HEK293 (cell line): Measurements from ENCODE around the gene TNNI3K.

Experiments used
- CTCF ChIA-PET: fragments of 350-600 bp; formaldehyde crosslinking; extraction: SDS; loops from one replicate; lab custom pipeline; 2021; ENCODE audit warnings: antibody characterized with exemption; lab: Yijun Ruan, JAX
- POLR2A ChIA-PET: fragments of 300-600 bp; formaldehyde crosslinking; extraction: SDS; loops from one replicate; lab custom pipeline; 2020; ENCODE audit warnings: antibody characterized with exemption, inconsistent platforms; lab: Yijun Ruan, JAX
- H3K27ac ChIP-seq: fragments of 200-500 bp; sonication (Bioruptor generic); 2 replicates; pipeline ENCODE4 v1.5.1; 2014; ENCODE audit warnings: low read depth, low read length, control low read depth, inconsistent platforms; ENCODE audit errors: extremely low read depth
- H3K36me3 ChIP-seq, 2 experiments: fragments of 200-500 bp in 1 of 2; sonication (Bioruptor generic) in 1 of 2; 1 replicate in 1 of 2; 2 replicates in 1 of 2; pipeline ENCODE4 v1.5.1; 2014 to 2017; ENCODE audit warnings: inconsistent platforms in 2 of 2, low read length in 2 of 2; ENCODE audit not compliant: control insufficient read depth in 2 of 2, insufficient read depth in 1 of 2
- H3K4me1 ChIP-seq: fragments of 200-500 bp; sonication (Bioruptor generic); 2 replicates; pipeline ENCODE4 v1.5.1; 2014; ENCODE audit warnings: mild to moderate bottlenecking, low read length, inconsistent platforms; ENCODE audit not compliant: control insufficient read depth, insufficient read depth
- H3K4me3 ChIP-seq: 2 replicates; pipeline ENCODE4 v1.5.1; 2011; ENCODE audit warnings: low read depth, mild to moderate bottlenecking, control low read depth, low read length, moderate library complexity
- H3K9me3 ChIP-seq: fragments of 200-500 bp; sonication (Bioruptor generic); 2 replicates; pipeline ENCODE4 v1.5.1; 2014; ENCODE audit warnings: low read depth, low read length, inconsistent platforms; ENCODE audit not compliant: control insufficient read depth, insufficient read depth
- CTCF ChIP-seq: fragments of 450-650 bp; formaldehyde crosslinking; IDR thresholded peaks from 2 replicates; pipeline ENCODE4 v1.5.1; 2016; ENCODE audit warnings: missing biosample characterization, missing genetic modification characterization
- GLIS2 ChIP-seq: fragments of 450-650 bp; formaldehyde crosslinking; IDR thresholded peaks from 2 replicates; pipeline ENCODE4 v1.5.1; 2016; ENCODE audit warnings: missing biosample characterization, missing genetic modification characterization
- HIC1 ChIP-seq: fragments of 450-650 bp; formaldehyde crosslinking; IDR thresholded peaks from 2 replicates; pipeline ENCODE4 v1.5.1; 2016; ENCODE audit warnings: missing biosample characterization, missing genetic modification characterization
- PATZ1 ChIP-seq: fragments of 450-650 bp; formaldehyde crosslinking; IDR thresholded peaks from 2 replicates; pipeline ENCODE4 v1.5.1; 2016; ENCODE audit warnings: missing biosample characterization, missing genetic modification characterization
- ZBTB17 ChIP-seq: fragments of 450-650 bp; formaldehyde crosslinking; IDR thresholded peaks from 2 replicates; pipeline ENCODE4 v1.5.1; 2016; ENCODE audit warnings: missing biosample characterization, missing genetic modification characterization
- ZBTB20 ChIP-seq: fragments of 450-650 bp; formaldehyde crosslinking; IDR thresholded peaks from 2 replicates; pipeline ENCODE4 v1.5.1; 2016; ENCODE audit warnings: missing biosample characterization, missing genetic modification characterization
- ZFP41 ChIP-seq: fragments of 450-650 bp; formaldehyde crosslinking; IDR thresholded peaks from 2 replicates; pipeline ENCODE4 v1.5.1; 2016; ENCODE audit warnings: missing biosample characterization, missing genetic modification characterization, borderline replicate concordance
- ZNF133 ChIP-seq: fragments of 450-650 bp; formaldehyde crosslinking; IDR thresholded peaks from 2 replicates; pipeline ENCODE4 v1.5.1; 2016; ENCODE audit warnings: missing biosample characterization, missing genetic modification characterization
- ZNF138 ChIP-seq: fragments of 450-650 bp; formaldehyde crosslinking; IDR thresholded peaks from 2 replicates; pipeline ENCODE4 v1.5.1; 2016; ENCODE audit warnings: missing biosample characterization, missing genetic modification characterization, borderline replicate concordance
- ZNF311 ChIP-seq: fragments of 450-650 bp; formaldehyde crosslinking; IDR thresholded peaks from 2 replicates; pipeline ENCODE4 v1.5.1; 2017; ENCODE audit warnings: missing biosample characterization, missing genetic modification characterization, borderline replicate concordance
- ZNF423 ChIP-seq: fragments of 450-650 bp; formaldehyde crosslinking; IDR thresholded peaks from 2 replicates; pipeline ENCODE4 v1.5.1; 2016; ENCODE audit warnings: missing biosample characterization, missing genetic modification characterization
- ZNF596 ChIP-seq: fragments of 450-650 bp; IDR thresholded peaks from 2 replicates; pipeline ENCODE4 v1.5.0; 2018; ENCODE audit warnings: missing biosample characterization, mild to moderate bottlenecking, missing genetic modification characterization, moderate library complexity
- ZNF704 ChIP-seq: fragments of 450-650 bp; formaldehyde crosslinking; IDR thresholded peaks from 2 replicates; pipeline ENCODE4 v1.5.1; 2016; ENCODE audit warnings: missing biosample characterization, missing genetic modification characterization
- ZNF777 ChIP-seq: fragments of 450-650 bp; formaldehyde crosslinking; IDR thresholded peaks from 2 replicates; pipeline ENCODE4 v1.5.1; 2017; ENCODE audit warnings: missing biosample characterization, missing genetic modification characterization, borderline replicate concordance
- ZNF792 ChIP-seq: fragments of 450-650 bp; formaldehyde crosslinking; IDR thresholded peaks from 2 replicates; pipeline ENCODE4 v1.5.1; 2016; ENCODE audit warnings: missing biosample characterization, missing genetic modification characterization
- TF ChIP-seq, protein P1 (sequence below): fragments of 450-650 bp; formaldehyde crosslinking; IDR thresholded peaks from 2 replicates; pipeline ENCODE4 v1.5.0; 2017; ENCODE audit warnings: missing biosample characterization, missing genetic modification characterization, borderline replicate concordance
- TF ChIP-seq, protein P2 (sequence below): fragments of 450-650 bp; formaldehyde crosslinking; IDR thresholded peaks from 2 replicates; pipeline ENCODE4 v1.5.1; 2017; ENCODE audit warnings: missing biosample characterization, missing genetic modification characterization

The TNNI3K gene

GRCh38 chr1:74222701-74223100, 12.5 kb upstream of the TNNI3K start:
- Histone ChIP-seq H3K9me3 (no peaks in the 10 kb centered on the region), H3K4me1 (no peaks in the 10 kb centered on the region), H3K36me3 (no peaks in the 10 kb centered on the region), H3K27ac (no peak overlapping the region), H3K4me3 (no peak overlapping the region)
- no peak for TF ChIP-seq ZNF704
- ChIA-PET POLR2A (no interaction called here), CTCF (no interaction called here)

GRCh38 chr1:74223453-74223852, 11.7 kb upstream of the TNNI3K start:
- CTCF ChIA-PET, result no interaction called here
- TF ChIP-seq HIC1 (tag by site-specific recombination), result no peak
- no peak for TF ChIP-seq PATZ1 (tag by site-specific recombination)
- TF ChIP-seq ZBTB17, result no peak
- no peak for TF ChIP-seq ZNF133 (tag by site-specific recombination)
- no peak for TF ChIP-seq ZBTB20 (tag by site-specific recombination)
- no peak for TF ChIP-seq ZNF423
- TF ChIP-seq ZNF792 (tag by site-specific recombination), result no peak
- TF ChIP-seq GLIS2, result no peak
- no peak for TF ChIP-seq ZNF777 (tag by site-specific recombination)
- no peak for TF ChIP-seq ZNF596
- TF ChIP-seq ZNF311 (tag by site-specific recombination), result no peak

DNA sequence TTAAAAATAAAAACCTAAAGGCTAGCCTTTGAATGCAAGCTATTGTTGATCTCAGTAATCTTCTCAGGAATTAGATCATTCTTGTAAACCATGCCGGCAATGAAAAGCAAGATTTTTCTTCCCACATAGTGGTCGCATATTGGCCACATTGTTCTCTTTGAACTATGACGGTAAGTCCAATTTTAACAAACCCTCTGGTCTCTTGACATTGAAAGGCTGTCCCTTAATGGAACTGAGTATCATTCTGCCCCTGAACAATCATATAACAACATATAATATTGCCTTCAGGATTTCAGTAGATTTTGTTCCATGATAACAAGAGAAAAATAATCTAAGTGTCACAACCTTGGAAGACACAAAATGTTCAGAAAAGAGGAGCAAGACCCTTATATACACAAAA, 1.3 kb downstream of the TNNI3K start:
- POLR2A ChIA-PET, result no interaction called here
- Histone ChIP-seq H3K9me3 (no peaks in the 10 kb centered on the region), H3K27ac (no peak overlapping the region), H3K4me3 (no peak overlapping the region), H3K36me3 (no peaks in the 10 kb centered on the region), H3K4me1 (no peaks in the 10 kb centered on the region)
- TF ChIP-seq, protein P1, sequence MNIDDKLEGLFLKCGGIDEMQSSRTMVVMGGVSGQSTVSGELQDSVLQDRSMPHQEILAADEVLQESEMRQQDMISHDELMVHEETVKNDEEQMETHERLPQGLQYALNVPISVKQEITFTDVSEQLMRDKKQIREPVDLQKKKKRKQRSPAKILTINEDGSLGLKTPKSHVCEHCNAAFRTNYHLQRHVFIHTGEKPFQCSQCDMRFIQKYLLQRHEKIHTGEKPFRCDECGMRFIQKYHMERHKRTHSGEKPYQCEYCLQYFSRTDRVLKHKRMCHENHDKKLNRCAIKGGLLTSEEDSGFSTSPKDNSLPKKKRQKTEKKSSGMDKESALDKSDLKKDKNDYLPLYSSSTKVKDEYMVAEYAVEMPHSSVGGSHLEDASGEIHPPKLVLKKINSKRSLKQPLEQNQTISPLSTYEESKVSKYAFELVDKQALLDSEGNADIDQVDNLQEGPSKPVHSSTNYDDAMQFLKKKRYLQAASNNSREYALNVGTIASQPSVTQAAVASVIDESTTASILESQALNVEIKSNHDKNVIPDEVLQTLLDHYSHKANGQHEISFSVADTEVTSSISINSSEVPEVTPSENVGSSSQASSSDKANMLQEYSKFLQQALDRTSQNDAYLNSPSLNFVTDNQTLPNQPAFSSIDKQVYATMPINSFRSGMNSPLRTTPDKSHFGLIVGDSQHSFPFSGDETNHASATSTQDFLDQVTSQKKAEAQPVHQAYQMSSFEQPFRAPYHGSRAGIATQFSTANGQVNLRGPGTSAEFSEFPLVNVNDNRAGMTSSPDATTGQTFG (tag by site-specific recombination), result no peak
- TF ChIP-seq, protein P2, sequence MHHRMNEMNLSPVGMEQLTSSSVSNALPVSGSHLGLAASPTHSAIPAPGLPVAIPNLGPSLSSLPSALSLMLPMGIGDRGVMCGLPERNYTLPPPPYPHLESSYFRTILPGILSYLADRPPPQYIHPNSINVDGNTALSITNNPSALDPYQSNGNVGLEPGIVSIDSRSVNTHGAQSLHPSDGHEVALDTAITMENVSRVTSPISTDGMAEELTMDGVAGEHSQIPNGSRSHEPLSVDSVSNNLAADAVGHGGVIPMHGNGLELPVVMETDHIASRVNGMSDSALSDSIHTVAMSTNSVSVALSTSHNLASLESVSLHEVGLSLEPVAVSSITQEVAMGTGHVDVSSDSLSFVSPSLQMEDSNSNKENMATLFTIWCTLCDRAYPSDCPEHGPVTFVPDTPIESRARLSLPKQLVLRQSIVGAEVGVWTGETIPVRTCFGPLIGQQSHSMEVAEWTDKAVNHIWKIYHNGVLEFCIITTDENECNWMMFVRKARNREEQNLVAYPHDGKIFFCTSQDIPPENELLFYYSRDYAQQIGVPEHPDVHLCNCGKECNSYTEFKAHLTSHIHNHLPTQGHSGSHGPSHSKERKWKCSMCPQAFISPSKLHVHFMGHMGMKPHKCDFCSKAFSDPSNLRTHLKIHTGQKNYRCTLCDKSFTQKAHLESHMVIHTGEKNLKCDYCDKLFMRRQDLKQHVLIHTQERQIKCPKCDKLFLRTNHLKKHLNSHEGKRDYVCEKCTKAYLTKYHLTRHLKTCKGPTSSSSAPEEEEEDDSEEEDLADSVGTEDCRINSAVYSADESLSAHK (tag by site-specific recombination), result no peak
- TF ChIP-seq CTCF (tag by site-specific recombination) (no peak), ZNF311 (tag by site-specific recombination) (no peak), GLIS2 (no peak), ZNF138 (tag by site-specific recombination) (no peak), ZNF777 (tag by site-specific recombination) (no peak), ZFP41 (tag by site-specific recombination) (no peak)
- CTCF ChIA-PET, result interaction anchor here (0.7 kb wide), 1 partner anchor 1205 kb away, joined by 4 read pairs; no protein-coding TSS in a partner anchor

More at GRCh38 chr1:74223453-74223852, 11.7 kb upstream of the TNNI3K start:
- Histone ChIP-seq H3K36me3 (no peaks in the 10 kb centered on the region), H3K27ac (no peak overlapping the region), H3K4me3 (no peak overlapping the region), H3K9me3 (no peaks in the 10 kb centered on the region), H3K4me1 (no peaks in the 10 kb centered on the region)
- POLR2A ChIA-PET, result no interaction called here
